Measurements from ENCODE around the gene PSD4.

The PSD4 gene

DNA sequence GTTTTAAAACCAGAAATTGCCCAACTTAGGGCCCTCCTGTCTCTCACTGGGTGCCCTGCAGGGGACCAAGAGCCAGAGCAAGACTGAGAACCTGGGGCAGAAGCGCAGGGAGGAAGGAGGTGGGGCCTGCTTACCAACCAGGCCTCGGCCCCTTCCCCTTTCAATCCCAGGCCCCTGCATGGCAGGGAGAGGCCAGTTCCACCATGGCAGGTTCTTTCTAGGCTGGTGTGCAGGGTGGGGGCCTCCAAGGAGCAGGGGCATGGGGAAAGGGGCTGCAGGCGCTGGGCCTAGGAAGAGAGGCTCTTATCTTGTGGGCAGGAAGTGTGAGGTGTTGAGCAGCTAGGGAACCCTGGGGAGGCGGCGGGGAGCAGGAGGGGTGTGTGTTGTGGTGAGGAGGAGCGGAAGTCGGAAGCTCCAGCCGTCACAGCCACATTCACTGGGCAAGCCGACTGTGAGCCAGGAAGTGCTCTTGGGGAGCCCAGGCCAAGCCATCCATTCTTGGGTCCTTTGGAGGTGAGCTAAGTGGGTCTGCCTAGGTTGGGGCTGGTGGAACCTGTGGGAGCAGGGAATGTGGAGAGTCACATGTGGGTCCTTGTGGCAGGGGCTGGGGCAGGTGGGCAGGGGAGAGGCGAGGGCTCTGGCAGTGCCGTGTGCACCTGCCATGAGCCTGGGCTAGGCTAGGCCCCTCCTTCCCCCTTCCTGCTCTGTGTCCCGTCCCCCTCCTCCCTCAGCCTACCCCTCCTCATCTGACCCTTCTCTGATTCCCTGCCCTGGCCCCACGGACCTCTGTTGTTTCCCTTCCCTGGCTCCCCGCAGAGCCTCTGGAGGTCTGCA is at the start of gene PSD4:
Gene PSD4 (plus strand): TSS at position 430 of the 834 bp plus-strand sequence. CDS start 8,486 bp downstream, outside the sequence.
- peak; percentile 95 for DNase-seq

DNA sequence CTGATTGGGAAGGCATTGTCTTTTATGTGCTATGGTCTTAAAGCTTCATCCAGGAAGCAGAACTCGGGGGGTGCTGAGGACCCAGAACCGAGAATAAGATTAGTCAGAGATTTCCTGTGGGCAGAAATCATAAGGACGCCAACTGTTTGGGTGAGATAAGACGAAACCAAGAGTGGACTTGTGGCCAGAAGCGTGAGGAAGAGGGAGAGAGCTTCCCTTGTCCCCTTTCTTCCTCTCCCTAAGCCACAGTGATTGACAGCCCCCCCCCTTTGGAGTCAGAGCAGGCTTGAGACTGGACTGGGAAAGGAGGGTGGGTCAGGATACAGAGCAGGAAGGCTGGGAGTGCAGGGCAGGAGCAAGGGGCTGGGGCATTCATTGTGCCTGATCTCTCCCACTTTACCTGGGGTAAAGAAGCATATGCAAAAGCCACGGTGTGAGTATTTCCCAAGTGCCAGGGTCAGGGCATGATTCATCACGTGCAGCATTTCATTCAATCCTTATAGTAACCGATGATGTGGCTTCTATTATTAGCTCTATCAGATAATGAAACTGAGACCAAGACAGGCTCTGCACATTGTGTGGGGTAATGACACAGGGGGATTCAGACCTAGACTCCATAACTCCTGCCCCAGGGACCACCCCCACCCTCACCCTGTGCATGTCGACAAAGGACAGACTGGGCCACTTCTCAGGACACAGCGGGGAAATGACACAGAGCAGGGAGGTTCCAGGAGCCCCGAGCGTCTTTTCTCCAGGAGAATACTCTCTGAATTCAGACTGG is 49.4 kb upstream of the PSD4 start:
- DNase-seq = peak; percentile 58

DNA sequence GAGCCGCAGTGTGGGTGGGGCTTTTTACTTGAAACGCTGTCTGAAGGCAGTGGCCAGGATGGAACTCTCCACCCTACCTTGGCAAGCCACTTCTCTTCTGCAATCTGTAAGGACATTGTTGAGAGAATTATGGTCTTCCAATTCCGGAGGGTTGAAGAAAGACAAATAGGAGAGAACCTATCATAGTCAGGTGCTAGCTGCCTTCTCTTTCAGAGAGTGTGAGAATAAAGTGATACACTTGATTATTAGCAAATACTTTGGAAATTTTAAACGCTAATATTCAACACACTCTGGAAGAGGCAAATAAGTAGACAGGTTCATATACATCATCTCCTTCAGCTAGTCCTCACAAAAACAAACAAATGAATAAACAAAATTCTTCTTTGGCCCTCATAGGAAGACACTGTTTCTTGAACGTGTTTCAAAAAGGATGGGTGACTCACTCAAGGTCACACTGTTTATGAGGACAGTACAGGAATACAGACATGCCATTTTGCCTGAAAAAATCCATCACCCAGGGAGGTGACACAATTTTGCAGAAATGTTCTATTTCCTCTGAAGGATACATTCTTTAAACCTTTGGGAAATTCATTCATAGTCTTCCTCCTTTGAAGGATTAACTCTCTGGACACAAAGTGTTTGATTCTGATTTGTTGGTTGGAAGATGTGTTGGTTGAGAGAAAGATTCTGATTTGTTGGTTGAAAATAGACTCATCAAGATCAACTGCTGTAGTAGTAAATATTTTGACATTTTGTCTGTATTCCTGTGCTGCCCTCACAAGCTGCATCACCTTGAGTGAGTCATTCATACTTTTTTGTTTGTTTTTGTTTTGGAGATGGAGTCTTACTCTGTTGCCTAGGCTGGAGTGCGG is 48.6 kb upstream of the PSD4 start:
- no peak for DNase-seq

DNA sequence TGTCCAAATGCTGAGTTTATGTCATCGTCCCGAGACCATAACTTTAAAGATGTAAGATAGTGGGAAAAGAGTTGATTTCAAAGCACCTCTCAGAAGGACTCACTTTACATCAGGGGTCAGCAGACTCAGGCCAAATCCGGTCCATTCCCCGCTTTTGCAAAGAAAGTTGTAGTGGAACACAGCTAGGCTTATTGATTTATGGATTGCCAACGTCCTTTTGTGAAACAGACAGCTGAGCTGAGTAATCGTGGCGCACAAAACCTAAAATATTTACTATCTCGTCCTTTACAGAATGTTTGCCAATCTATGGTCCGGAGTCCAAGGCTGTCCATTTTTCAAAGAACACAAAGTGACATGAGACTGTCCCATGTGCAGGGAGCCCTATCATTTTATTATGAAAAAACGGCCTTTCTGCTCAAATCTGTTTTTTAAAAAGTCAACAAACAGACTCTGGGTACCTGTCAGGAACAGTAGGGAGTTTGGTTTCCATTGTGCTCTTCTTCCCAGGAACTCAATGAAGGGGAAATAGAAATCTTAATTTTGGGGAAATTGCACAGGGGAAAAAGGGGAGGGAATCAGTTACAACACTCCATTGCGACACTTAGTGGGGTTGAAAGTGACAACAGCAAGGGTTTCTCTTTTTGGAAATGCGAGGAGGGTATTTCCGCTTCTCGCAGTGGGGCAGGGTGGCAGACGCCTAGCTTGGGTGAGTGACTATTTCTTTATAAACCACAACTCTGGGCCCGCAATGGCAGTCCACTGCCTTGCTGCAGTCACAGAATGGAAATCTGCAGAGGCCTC is 46.7 kb upstream of the PSD4 start, which contains the start of gene IL1RN:
Gene IL1RN (plus strand): TSS at position 754 of the 801 bp plus-strand sequence. CDS start 27 bp downstream, at position 781.
- DNase-seq = peak; percentile 28

DNA sequence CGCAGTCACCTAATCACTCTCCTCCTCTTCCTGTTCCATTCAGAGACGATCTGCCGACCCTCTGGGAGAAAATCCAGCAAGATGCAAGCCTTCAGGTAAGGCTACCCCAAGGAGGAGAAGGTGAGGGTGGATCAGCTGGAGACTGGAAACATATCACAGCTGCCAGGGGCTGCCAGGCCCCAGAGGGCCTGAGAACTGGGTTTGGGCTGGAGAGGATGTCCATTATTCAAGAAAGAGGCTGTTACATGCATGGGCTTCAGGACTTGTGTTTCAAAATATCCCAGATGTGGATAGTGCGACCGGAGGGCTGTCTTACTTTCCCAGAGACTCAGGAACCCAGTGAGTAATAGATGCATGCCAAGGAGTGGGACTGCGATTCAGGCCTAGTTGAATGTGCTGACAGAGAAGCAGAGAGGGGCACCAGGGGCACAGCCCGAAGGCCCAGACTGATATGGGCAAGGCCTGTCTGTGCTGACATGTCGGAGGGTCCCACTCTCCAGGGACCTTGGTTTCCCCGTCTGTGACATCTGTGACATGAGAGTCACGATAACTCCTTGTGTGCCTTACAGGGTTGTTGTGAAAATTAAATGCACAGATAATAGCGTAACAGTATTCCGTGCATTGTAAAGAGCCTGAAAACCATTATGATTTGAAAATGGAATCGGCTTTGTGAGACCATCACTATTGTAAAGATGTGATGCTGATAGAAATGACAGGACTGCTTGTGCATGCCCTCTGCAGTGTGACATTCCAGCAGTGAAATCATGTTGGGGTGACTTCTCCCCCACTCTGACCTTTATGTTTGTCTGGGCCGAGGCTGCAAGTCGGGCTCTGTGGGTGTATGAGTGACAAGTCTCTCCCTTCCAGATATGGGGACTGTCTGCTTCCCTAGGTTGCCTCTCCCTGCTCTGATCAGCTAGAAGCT is 45.9 kb upstream of the PSD4 start:
- DNase-seq = no peak

DNA sequence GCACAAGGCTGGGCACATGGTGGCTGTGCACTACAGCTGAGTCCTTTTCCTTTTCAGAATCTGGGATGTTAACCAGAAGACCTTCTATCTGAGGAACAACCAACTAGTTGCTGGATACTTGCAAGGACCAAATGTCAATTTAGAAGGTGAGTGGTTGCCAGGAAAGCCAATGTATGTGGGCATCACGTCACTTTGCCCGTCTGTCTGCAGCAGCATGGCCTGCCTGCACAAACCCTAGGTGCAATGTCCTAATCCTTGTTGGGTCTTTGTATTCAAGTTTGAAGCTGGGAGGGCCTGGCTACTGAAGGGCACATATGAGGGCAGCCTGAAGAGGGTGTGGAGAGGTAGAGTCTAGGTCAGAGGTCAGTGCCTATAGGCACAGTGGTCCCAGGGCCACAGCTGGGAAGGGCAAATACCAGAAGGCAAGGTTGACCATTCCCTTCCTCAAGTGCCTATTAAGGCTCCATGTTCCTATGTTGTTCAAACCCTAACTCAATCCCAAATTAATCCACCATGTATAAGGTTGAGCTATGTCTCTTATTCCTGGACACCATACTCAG is 44.2 kb upstream of the PSD4 start:
- no peak for DNase-seq

DNA sequence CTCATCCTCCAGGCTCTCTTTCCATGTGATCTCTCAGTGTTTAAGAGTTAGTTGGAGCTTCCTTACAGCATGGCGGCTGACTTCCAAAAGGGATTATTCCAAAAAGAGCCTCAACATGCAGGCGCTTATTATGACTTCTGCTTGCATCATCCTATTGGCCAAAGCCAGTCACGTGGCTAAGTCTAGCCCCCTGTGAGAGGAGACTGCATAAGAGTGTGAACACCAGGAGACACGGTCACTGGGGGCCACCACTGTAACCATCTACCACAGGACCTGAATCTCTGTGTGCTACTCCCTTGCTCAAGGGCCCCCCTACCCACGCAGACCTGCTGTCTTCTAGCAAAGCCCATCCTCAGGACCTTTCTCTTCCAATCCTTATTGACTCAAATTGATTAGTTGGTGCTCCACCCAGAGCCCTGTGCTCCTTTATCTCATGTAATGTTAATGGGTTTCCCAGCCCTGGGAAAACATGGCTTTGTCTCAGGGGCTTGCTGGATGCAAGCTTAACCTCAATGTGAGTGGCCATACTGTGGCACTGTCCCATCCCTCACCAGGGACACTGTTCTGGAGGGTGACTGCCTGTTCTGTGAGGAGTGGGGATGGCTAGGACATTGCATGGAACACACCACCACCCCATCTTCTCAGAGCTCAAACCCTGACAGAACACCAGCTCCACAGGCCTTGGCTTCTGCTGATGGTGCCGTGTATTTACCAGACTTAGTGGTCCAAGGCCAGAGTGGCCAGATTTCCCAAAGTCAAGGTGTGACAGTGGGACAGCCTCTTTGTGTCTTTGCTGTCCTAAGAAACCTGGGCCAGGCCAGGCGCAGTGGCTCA is 42.2 kb upstream of the PSD4 start:
- no peak for DNase-seq

DNA sequence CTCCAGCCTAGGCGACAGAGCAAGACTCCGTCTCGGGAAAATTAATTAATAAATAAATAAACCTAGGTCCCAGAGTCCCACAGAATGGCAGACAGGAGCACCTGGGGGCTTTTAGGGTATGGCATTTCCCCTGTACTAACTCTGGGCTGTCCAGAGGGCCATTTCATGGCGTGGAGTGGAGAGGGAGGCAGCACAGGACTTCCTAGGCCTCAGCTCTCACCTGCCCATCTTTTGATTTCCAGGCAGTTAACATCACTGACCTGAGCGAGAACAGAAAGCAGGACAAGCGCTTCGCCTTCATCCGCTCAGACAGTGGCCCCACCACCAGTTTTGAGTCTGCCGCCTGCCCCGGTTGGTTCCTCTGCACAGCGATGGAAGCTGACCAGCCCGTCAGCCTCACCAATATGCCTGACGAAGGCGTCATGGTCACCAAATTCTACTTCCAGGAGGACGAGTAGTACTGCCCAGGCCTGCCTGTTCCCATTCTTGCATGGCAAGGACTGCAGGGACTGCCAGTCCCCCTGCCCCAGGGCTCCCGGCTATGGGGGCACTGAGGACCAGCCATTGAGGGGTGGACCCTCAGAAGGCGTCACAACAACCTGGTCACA is 41.3 kb upstream of the PSD4 start:
- no peak for DNase-seq

DNA sequence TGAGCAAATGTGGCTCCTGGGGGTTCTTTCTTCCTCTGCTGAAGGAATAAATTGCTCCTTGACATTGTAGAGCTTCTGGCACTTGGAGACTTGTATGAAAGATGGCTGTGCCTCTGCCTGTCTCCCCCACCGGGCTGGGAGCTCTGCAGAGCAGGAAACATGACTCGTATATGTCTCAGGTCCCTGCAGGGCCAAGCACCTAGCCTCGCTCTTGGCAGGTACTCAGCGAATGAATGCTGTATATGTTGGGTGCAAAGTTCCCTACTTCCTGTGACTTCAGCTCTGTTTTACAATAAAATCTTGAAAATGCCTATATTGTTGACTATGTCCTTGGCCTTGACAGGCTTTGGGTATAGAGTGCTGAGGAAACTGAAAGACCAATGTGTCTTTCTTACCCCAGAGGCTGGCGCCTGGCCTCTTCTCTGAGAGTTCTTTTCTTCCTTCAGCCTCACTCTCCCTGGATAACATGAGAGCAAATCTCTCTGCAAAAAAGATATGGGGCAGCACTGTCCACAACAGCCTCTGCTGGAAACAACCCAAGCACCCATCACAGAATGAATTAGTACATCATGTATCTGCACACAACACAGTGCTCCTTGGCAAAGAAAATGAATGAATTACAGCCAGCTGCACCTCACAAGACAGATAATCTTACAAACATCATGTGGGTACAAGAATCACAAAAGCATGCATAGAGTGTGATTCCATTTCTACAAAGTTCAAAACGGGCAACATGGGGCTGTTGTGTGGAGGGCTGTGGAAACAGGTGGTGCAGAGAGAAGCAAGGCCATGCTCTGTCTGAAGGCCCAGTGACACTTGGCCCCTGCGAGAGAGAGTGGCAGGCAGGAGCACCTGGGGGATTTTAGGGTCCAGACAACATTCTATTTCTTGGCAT is 39.8 kb upstream of the PSD4 start:
- peak; percentile 33 for DNase-seq

DNA sequence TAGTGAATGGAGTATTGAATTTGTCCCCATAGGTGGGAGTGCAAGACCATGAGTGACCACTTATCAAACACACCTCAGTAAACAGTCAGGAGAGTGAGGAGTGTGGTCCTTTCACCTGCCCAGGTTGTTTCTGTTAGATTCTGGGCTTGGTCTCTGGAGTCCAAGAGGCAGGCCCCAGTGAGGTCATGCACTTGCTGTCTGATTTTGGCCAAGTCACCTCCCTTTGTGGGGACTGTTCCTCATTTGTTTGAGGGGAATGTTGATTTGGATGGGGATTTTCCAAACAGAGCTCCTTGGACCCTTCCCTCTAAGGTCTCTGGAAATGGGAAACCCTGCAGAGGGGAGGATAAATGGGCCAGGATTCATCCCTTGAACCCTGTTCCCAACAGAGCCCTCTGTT is 39.1 kb upstream of the PSD4 start:
- DNase-seq = no peak

DNA sequence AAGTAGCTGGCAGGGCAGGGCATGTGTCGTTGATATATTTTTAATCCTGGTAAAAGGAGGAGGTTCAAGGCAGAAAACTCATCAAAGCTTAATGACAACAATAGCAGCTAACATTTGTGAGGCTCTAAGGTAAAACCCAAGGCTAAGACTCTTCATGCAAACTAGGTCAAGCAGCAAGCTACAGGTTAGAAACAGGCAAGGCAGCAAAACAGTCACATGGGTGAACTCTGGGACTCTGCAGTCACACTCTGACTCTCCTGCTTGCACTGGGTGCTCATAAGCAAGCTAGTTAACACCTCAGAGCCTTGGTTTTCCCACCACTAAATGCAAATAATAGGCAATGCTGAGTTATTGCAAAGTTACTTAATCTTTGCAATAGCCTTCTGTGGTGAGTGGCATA is 38.5 kb upstream of the PSD4 start:
- DNase-seq = peak; percentile 17

DNA sequence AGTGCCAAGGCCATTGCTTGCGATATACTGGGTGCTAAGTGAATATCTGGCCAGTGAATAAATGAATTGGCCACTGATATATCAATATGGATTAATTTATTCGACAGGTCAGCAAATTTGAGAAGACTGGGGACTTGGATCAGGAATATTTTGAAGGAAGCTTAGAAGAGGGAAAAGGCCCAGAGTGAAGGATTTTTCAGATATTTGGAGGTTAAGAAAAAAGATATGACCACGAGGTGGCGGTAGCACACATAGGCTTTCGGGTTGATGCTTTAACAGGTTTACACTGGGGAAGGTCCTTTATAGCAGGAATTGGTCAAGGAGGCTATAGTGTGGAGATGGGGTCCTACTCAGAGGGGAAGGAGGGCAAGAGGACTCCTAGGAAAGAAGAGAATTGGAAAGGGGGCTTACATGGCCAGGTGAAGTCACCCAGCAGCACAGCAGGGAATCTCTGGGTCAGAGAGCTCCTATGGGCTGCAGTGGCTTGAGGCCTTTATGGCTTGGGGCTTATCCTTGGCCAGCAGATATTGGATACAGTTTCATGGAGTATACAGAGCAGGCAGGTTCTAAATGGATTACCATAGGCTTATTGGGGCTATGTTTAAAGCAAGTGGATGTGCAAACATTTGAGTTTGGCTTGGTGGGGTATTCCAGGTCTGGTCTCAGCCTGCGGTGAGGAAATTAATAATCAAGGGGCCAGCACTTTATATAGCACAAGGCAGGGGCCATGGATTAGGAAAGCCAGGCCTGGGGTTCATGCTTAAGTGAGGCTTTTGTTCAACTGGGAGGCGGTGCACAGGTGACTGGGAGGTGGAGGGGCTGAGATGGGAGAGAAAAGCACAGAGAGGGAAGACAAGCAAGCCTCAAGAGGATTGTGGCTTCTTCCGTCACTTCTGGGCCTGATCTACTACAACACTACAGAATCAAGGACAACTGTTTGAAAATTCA is 36.7 kb upstream of the PSD4 start:
- peak; percentile 42 for DNase-seq

DNA sequence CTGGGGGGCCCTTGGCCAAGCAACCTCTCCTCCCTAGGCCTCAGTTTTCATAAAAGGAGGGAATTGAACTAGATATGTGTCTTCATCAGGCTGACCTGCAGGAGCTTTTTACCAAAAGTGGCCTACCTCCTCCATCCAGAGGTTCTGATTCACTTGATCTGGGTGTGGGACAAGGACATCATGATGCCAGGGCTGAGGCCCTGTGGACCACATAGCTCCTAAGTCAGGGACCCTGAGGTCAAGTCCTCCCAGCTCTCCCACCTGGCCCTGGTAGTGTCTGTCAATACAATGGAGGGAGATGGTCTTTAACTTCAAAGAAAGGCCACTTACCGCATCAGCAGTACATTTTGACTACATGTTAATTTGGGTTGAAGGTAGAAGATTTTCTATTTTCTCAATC is 35.9 kb upstream of the PSD4 start:
- no peak for DNase-seq

DNA sequence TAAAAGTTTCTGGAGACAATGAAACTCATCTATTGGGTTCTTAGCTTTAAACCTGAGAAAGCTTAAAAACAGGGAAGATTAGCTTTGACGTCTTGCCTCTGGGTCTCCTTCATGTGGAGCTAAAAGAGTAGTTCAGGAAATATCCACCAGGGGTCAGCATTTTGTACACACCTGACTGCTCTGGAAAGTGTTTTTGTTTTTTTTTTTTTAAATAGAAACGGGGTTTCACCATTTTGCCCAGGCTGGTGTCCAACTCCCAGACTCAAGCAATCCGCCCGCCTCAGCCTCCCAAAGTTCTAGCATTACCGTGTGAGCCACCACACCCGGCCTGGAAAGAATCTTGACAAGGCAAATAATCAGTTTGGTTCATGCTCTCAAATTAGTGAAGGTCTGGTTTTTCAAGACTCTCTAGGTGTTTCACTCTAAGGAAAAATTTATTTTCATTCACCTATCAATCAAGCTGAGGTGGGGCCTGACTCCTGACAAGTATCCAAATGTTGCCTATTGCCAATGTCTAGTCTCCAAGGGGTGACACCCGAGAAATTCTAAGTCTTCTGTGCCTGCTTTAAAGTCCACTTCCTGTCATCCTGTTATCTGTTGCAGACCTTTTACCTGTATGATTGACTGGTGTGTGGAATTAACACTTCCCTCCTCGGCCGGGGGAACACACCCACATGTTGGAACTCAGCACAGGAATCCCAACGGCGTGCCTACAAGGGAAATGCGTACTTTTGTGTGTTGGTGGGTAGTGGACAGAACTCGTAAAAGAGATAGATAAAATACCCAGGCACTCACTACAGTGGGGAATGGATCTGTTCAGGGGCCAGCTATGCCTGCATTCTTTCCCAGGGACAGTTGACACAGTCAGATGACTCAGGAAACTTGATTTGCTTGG is 35.1 kb upstream of the PSD4 start:
- peak; percentile 83 for DNase-seq

DNA sequence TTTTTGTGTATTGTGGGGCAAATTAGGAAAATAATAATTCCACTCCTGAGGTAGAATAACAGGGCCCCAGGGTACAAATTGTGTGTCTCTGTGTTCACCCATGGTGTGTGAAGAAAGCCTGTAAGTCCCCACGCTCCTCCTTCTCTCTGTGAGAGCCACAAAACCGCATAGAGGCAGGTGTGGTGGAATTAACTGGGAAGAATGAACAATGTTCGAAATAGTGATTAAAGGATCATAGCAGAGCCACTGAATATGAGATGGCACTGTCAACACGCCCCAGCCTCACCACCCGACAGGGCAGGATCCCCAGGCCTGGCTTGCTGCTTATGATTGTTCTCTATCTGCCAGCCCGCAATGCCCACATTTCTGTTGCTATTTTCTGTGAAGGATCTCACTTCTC is 32.3 kb upstream of the PSD4 start:
- no peak for DNase-seq

DNA sequence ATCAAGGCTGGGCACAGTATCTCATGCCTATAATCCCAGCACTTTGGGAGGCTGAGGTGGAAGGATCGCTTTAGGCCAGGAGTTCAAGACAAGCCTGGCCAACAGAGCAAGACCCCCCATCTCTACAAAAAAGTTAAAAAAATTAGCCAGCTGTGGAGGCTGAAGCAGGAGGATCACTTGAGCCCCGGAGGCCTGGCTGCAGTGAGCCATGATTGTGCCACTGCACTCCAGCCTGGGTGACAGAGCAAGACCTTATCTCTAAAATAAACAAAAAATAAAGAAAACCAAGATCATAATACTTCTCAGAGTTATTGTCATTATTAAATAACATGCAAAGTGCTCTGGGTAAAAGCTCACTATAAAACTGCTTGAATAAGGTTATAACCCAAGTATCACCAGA is 31.5 kb upstream of the PSD4 start:
- no peak for DNase-seq
